ENCODE results near the gene HIPK1. TPM values are rescaled to one million over a fixed set of nuclear protein-coding genes. Genes with fewer than 3 reads are reported as not detected.
"Not testable (repeated sequence)": the region's sequence is repeated elsewhere in the genome, so short reads cannot be mapped to it uniquely, and the experiment has no call there.

HIPK1 gene
- total RNA-seq, 4 donors from 2014 or later, result 64.8 to 92.3 (median 76.9) TPM

- Histone ChIP-seq H3K36me3 (no peaks in the 10 kb centered on the region), H3K27ac (no peak overlapping the region), H3K9me3 (no peaks in the 10 kb centered on the region), H3K4me1 (no peaks in the 10 kb centered on the region), H3K27me3 (no peaks in the 10 kb centered on the region), H3K4me3 (no peak overlapping the region)
- WGBS, 2 donors (ENCODE audit: low coverage in 1 of 2), result 38 to 58% methylated on average over 1 to 2 of the region's 2 CpGs
- TF ChIP-seq POLR2AphosphoS5 (IDR thresholded peaks at IDR 0.05) (no peak), POLR2A (IDR thresholded peaks at IDR 0.05) (no peak), EP300 (IDR thresholded peaks at IDR 0.05) (no peak), CTCF (IDR thresholded peaks at IDR 0.05) (no peak)
- no peak for ATAC-seq
Observed at GRCh38 chr1:114015075-114015474, 86.0 kb downstream of the HIPK1 start.

- WGBS, 2 donors (ENCODE audit: low coverage in 1 of 2), result 93 to 100% methylated on average over 2 to 3 of the region's 3 CpGs
- not testable (repeated sequence) for H3K27ac ChIP-seq, ATAC-seq, H3K4me3 ChIP-seq, H3K4me1 ChIP-seq, H3K27me3 ChIP-seq, H3K36me3 ChIP-seq, H3K9me3 ChIP-seq
Observed at GRCh38 chr1:114019724-114020123, 90.6 kb downstream of the HIPK1 start.

- H3K4me3 ChIP-seq, result no peak overlapping the region
- ATAC-seq, result no peak
- no peaks in the 10 kb centered on the region for H3K27me3 ChIP-seq
- no peaks in the 10 kb centered on the region for H3K36me3 ChIP-seq
- H3K27ac ChIP-seq, result no peak overlapping the region
- WGBS, 2 donors (ENCODE audit: low coverage in 1 of 2), result 37% methylated on average over 4 of the region's 4 CpGs; no CpG with 5 or more reads in 1 of the 2 donors
- no peaks in the 10 kb centered on the region for H3K9me3 ChIP-seq
- H3K4me1 ChIP-seq, result no peaks in the 10 kb centered on the region
- TF ChIP-seq CTCF (IDR thresholded peaks at IDR 0.05) (no peak), POLR2AphosphoS5 (IDR thresholded peaks at IDR 0.05) (no peak), POLR2A (IDR thresholded peaks at IDR 0.05) (no peak), EP300 (IDR thresholded peaks at IDR 0.05) (no peak)
Observed at GRCh38 chr1:114021665-114022099, 92.6 kb downstream of the HIPK1 start.

GRCh38 chr1:114022877-114023276 lies 93.8 kb downstream of the HIPK1 start:
- Histone ChIP-seq H3K9me3 (no peaks in the 10 kb centered on the region), H3K4me1 (no peaks in the 10 kb centered on the region), H3K4me3 (no peak overlapping the region), H3K27ac (no peak overlapping the region), H3K36me3 (no peaks in the 10 kb centered on the region), H3K27me3 (no peaks in the 10 kb centered on the region)
- TF ChIP-seq POLR2AphosphoS5 (IDR thresholded peaks at IDR 0.05) (no peak), CTCF (IDR thresholded peaks at IDR 0.05) (no peak), EP300 (IDR thresholded peaks at IDR 0.05) (no peak), POLR2A (IDR thresholded peaks at IDR 0.05) (no peak)
- no peak for ATAC-seq
- WGBS, 2 donors (ENCODE audit: low coverage in 1 of 2), result 80 to 100% methylated on average over 2 of the region's 2 CpGs

GRCh38 chr1:114023377-114023776 lies 94.3 kb downstream of the HIPK1 start:
- no peaks in the 10 kb centered on the region for H3K9me3 ChIP-seq
- no peak for TF ChIP-seq POLR2A (IDR thresholded peaks at IDR 0.05)
- no peak for TF ChIP-seq POLR2AphosphoS5 (IDR thresholded peaks at IDR 0.05)
- TF ChIP-seq CTCF (IDR thresholded peaks at IDR 0.05), result no peak
- TF ChIP-seq EP300 (IDR thresholded peaks at IDR 0.05), result no peak
- 80% methylated on average over 1 of the region's 6 CpGs; no CpG with 5 or more reads in 1 of the 2 donors for WGBS, 2 donors (ENCODE audit: low coverage in 1 of 2)
- no peak overlapping the region for H3K4me3 ChIP-seq
- H3K27ac ChIP-seq, result no peak overlapping the region
- no peak for ATAC-seq
- H3K36me3 ChIP-seq, result no peaks in the 10 kb centered on the region
- H3K4me1 ChIP-seq, result no peaks in the 10 kb centered on the region
- no peaks in the 10 kb centered on the region for H3K27me3 ChIP-seq

Data from gastroesophageal sphincter (tissue), 4 donors.